GM23338 (cell line): ENCODE results near the gene MCTP1. TPM values are rescaled to one million over a fixed set of nuclear protein-coding genes. Genes with fewer than 3 reads are reported as not detected.

ENCODE experiments used
- ATAC-seq: fragments of 200-7000 bp; cut with Tn5 transposase; 3 replicates; pipeline ENCODE4 v1.9.1; 2020
- DNase-seq: peaks from one replicate; pipeline ENCODE4 v3.0.0-alpha.2; 2015; ENCODE audit warnings: low spot score
- H2AFZ ChIP-seq: fragments of 200-600 bp; sonication (generic); 2 replicates; pipeline ENCODE4 v1.8.0; 2016; ENCODE audit warnings: antibody characterized with exemption, mild to moderate bottlenecking, moderate library complexity
- H3F3A ChIP-seq: fragments of 200-600 bp; sonication (generic); replicated peaks from 2 replicates; pipeline ENCODE4 v1.8.0; 2017; ENCODE audit warnings: antibody characterized with exemption, mixed run types, low read depth
- H3K27ac ChIP-seq: fragments of 200-600 bp; sonication (generic); 2 replicates; pipeline ENCODE4 v1.6.1; 2016; ENCODE audit warnings: low read depth
- H3K27me3 ChIP-seq: fragments of 200-600 bp; sonication (generic); 2 replicates; pipeline ENCODE4 v1.8.0; 2016; ENCODE audit warnings: mild to moderate bottlenecking, mixed run types, moderate library complexity; ENCODE audit not compliant: insufficient read depth
- H3K36me3 ChIP-seq: fragments of 200-600 bp; sonication (generic); 2 replicates; pipeline ENCODE4 v1.8.0; 2016; ENCODE audit warnings: mild to moderate bottlenecking; ENCODE audit not compliant: insufficient read depth
- H3K4me1 ChIP-seq: fragments of 200-600 bp; sonication (generic); 2 replicates; pipeline ENCODE4 v1.8.0; 2016; ENCODE audit warnings: mild to moderate bottlenecking, moderate library complexity; ENCODE audit not compliant: insufficient read depth
- H3K4me2 ChIP-seq: fragments of 200-600 bp; sonication (generic); 2 replicates; pipeline ENCODE4 v1.7.1; 2017; ENCODE audit warnings: mixed run types
- H3K4me3 ChIP-seq: fragments of 200-600 bp; sonication (generic); 2 replicates; pipeline ENCODE4 v1.6.1; 2016; ENCODE audit warnings: mixed run types
- H3K79me2 ChIP-seq: fragments of 200-600 bp; sonication (generic); replicated peaks from 2 replicates; pipeline ENCODE4 v1.8.0; 2017; ENCODE audit warnings: mild to moderate bottlenecking; ENCODE audit not compliant: insufficient read depth
- H3K9me2 ChIP-seq: fragments of 200-600 bp; sonication (generic); 2 replicates; pipeline ENCODE4 v1.8.0; 2017; ENCODE audit not compliant: insufficient read depth
- H4K20me1 ChIP-seq: fragments of 200-600 bp; sonication (generic); replicated peaks from 2 replicates; pipeline ENCODE4 v1.8.0; 2017; ENCODE audit warnings: mild to moderate bottlenecking; ENCODE audit not compliant: insufficient read depth
- H3K27ac Mint-ChIP-seq: 2 replicates; pipeline ENCODE4 v1.8.0; 2020; ENCODE audit warnings: inconsistent platforms, mild to moderate bottlenecking, moderate library complexity, mixed read lengths
- H3K27me3 Mint-ChIP-seq: 3 replicates; pipeline ENCODE4 v1.8.0; 2022; ENCODE audit warnings: low read depth, mild to moderate bottlenecking, moderate library complexity, mixed read lengths, inconsistent platforms; ENCODE audit not compliant: insufficient read depth, poor library complexity
- H3K36me3 Mint-ChIP-seq: 3 replicates; pipeline ENCODE4 v1.8.0; 2021; ENCODE audit warnings: low read depth, mild to moderate bottlenecking, inconsistent platforms, moderate library complexity, mixed read lengths
- H3K4me1 Mint-ChIP-seq: 3 replicates; pipeline ENCODE4 v1.8.0; 2020; ENCODE audit warnings: mild to moderate bottlenecking, inconsistent platforms, mixed read lengths
- H3K4me3 Mint-ChIP-seq: 3 replicates; pipeline ENCODE4 v1.8.0; 2021; ENCODE audit warnings: moderate library complexity, mild to moderate bottlenecking, inconsistent platforms, mixed read lengths
- H3K9me3 Mint-ChIP-seq: 3 replicates; pipeline ENCODE4 v1.8.0; 2020; ENCODE audit warnings: moderate library complexity, mild to moderate bottlenecking, inconsistent platforms, mixed read lengths
- CTCF ChIP-seq, 2 experiments: fragments of 200-600 bp in 1 of 2; sonication (generic) in 1 of 2; conservative IDR thresholded peaks; 2 replicates each; pipeline versions ENCODE4 v1.5.1 to v1.6.1; 2016 to 2017; ENCODE audit warnings: antibody characterized with exemption in 2 of 2, low read depth in 2 of 2, mild to moderate bottlenecking in 2 of 2, moderate library complexity in 1 of 2
- ETS1 ChIP-seq: IDR thresholded peaks from 2 replicates; pipeline ENCODE4 v1.6.1; 2016; ENCODE audit warnings: antibody characterized with exemption
- EZH2 ChIP-seq: fragments of 200-600 bp; sonication (generic); IDR thresholded peaks from one replicate; pipeline ENCODE4 v1.8.0; 2017; ENCODE audit warnings: antibody characterized with exemption, mild to moderate bottlenecking, low read depth; ENCODE audit not compliant: unreplicated experiment
- EZH2phosphoT487 ChIP-seq: fragments of 200-600 bp; sonication (generic); IDR thresholded peaks from one replicate; pipeline ENCODE4 v1.8.1; 2018; ENCODE audit warnings: antibody characterized with exemption; ENCODE audit not compliant: unreplicated experiment
- JUNB ChIP-seq: IDR thresholded peaks from one replicate; pipeline ENCODE4 v1.6.1; 2016; ENCODE audit warnings: antibody characterized with exemption; ENCODE audit not compliant: unreplicated experiment
- NANOG ChIP-seq: IDR thresholded peaks from 2 replicates; pipeline ENCODE4 v1.6.1; 2016; ENCODE audit warnings: antibody characterized with exemption, borderline replicate concordance
- POLR2AphosphoS5 ChIP-seq: IDR thresholded peaks from 2 replicates; pipeline ENCODE4 v1.6.1; 2016; ENCODE audit warnings: antibody characterized with exemption, low read depth
- REST ChIP-seq: IDR thresholded peaks from one replicate; pipeline ENCODE4 v1.6.1; 2018; ENCODE audit warnings: antibody characterized with exemption; ENCODE audit not compliant: unreplicated experiment
- ZNF114 ChIP-seq: fragments of 250-450 bp; sonication (Bioruptor Pico); IDR thresholded peaks from 2 replicates; pipeline ENCODE4 v1.5.0; 2020; ENCODE audit warnings: mild to moderate bottlenecking, moderate library complexity
- ZNF331 ChIP-seq: fragments of 250-450 bp; sonication (Bioruptor Pico); IDR thresholded peaks from 2 replicates; pipeline ENCODE4 v1.5.0; 2020; ENCODE audit warnings: low read depth, mild to moderate bottlenecking, moderate library complexity
- ZNF462 ChIP-seq: fragments of 250-450 bp; sonication (Bioruptor Pico); IDR thresholded peaks from 2 replicates; pipeline ENCODE4 v1.5.0; 2020; ENCODE audit warnings: mild to moderate bottlenecking, moderate library complexity
- polyA plus RNA-seq: library from polyadenylated mRNA; unstranded; fragments of >200 nt; fragmentation: Nextera tagmentation; extraction: Ambion mirVana; gene quantifications from 2 replicates; pipeline ENCODE4 v1.2.1, GENCODE V29; 2016
- total RNA-seq: library from RNA; depleted of rRNA; stranded (reverse); fragments of >200 nt; shearing (Covaris generic); gene quantifications from 2 replicates; pipeline ENCODE4 v1.2.3, GENCODE V29; 2014

MCTP1 gene
- total and polyA plus RNA-seq, 2 experiments from 2014 or later: 3.7 to 4.2 TPM

GRCh38 chr5:94750681-94751080 is 534.2 kb downstream of the MCTP1 start (continued):
- TF ChIP-seq CTCF (conservative IDR thresholded peaks at IDR 0.05; ENCODE audit: low read depth in 2 of 2) (no peak), JUNB (no peak), NANOG (no peak), REST (no peak), EZH2phosphoT487 (no peak), POLR2AphosphoS5 (no peak), EZH2 (no peak), ZNF114 (CRISPR knock-in tag) (no peak), ZNF331 (no peak), ETS1 (no peak)

- Mint-ChIP-seq H3K27ac (0 out of 2 replicates have a peak overlapping the region, but pooled peaks have one; percentile 11), H3K9me3 (no peaks in the 10 kb centered on the region), H3K27me3 (peaks cover 3% of the 10 kb centered on the region), H3K36me3 (no peaks in the 10 kb centered on the region), H3K4me1 (peaks cover 7% of the 10 kb centered on the region; the same call in 2 of the 3 replicates), H3K4me3 (no peak overlapping the region)
- Histone ChIP-seq H3K27me3 (no peaks in the 10 kb centered on the region), H3K9me2 (no peaks in the 10 kb centered on the region; the same call in 1 of the 2 replicates), H3K79me2 (no peaks in the 10 kb centered on the region), H3K4me2 (no peak overlapping the region), H3K4me1 (no peaks in the 10 kb centered on the region), H4K20me1 (no peaks in the 10 kb centered on the region), H3K4me3 (no peak overlapping the region), H2AFZ (no peak overlapping the region), H3K36me3 (no peaks in the 10 kb centered on the region), H3F3A (no peaks in the 10 kb centered on the region), H3K27ac (no peak overlapping the region)
- no peak for ATAC-seq
- DNase-seq: no peak
- TF ChIP-seq POLR2AphosphoS5: no peak
- TF ChIP-seq ZNF462 (CRISPR knock-in tag): no peak
- no peak for TF ChIP-seq ETS1
Measured at GRCh38 chr5:94749042-94749441, 535.9 kb downstream of the MCTP1 start.
